Upper lobe of right lung (tissue), 1 donor: Measurements from ENCODE around the gene SIGMAR1. TPM values are rescaled to one million over a fixed set of nuclear protein-coding genes. Genes with fewer than 3 reads are reported as not detected.

ENCODE experiments used
- ATAC-seq: fragments of 200-7000 bp; cut with Tn5 transposase; one replicate; pipeline ENCODE4 v1.9.1; 2020; ENCODE audit warnings: mild to moderate bottlenecking, moderate library complexity
- DNase-seq: peaks from one replicate; pipeline ENCODE4 v3.0.0-alpha.2; 2020
- H3K27ac ChIP-seq: fragments of 200-600 bp; one replicate; pipeline ENCODE4 v1.8.0; 2022
- H3K27me3 ChIP-seq: fragments of 200-600 bp; one replicate; pipeline ENCODE4 v1.8.0; 2022; ENCODE audit warnings: mild to moderate bottlenecking
- H3K36me3 ChIP-seq: fragments of 200-600 bp; one replicate; pipeline ENCODE4 v1.8.0; 2022
- H3K4me1 ChIP-seq: fragments of 200-600 bp; one replicate; pipeline ENCODE4 v1.8.0; 2022
- H3K4me3 ChIP-seq: fragments of 200-600 bp; one replicate; pipeline ENCODE4 v1.8.0; 2022; ENCODE audit warnings: mild to moderate bottlenecking
- H3K9me3 ChIP-seq: fragments of 200-600 bp; one replicate; pipeline ENCODE4 v1.8.0; 2022
- CTCF ChIP-seq: fragments of 200-600 bp; IDR thresholded peaks from one replicate; pipeline ENCODE4 v1.8.0; 2022; ENCODE audit warnings: antibody characterized with exemption
- intact Hi-C: fragments of 100-400 bp; cut with DNase I; formaldehyde crosslinking; loops from one replicate; pipeline ENCODE4 v1.11.0; 2022
- total RNA-seq: library from RNA; stranded (reverse); fragmentation: NEBNext Ultra II Directional; extraction: Animal tissue kit (Norgen Biotek cat#: 25700); gene quantifications from one replicate; pipeline ENCODE4 v1.2.1, GENCODE V29; 2021
- donor health status: DM: no; HTN: yes; CAD: no; lungs with severe emphysema.

SIGMAR1 gene
- total RNA-seq, 1 donor from 2014 or later, result 40.5 TPM

- TF ChIP-seq CTCF, result no peak
- peaks cover 60% of the 10 kb centered on the region for H3K27me3 ChIP-seq
- peaks cover 12% of the 10 kb centered on the region for H3K4me1 ChIP-seq
- intact Hi-C loops, result no loop called here
- H3K27ac ChIP-seq, result no peak within 1 kb of the TSS
- ATAC-seq, result peak; percentile 86
- peak within 1 kb of the TSS; percentile 39 for H3K4me3 ChIP-seq
- H3K36me3 ChIP-seq, result no peaks in the 10 kb centered on the region
- DNase-seq, result peak; percentile 75
- no peaks in the 10 kb centered on the region for H3K9me3 ChIP-seq
Measured at GRCh38 chr9:34628656-34629490, 8.7 kb downstream of the SIGMAR1 start, which contains the start of gene ARID3C. Gene ARID3C (minus strand): TSS chr9:34629066. CDS start chr9:34628014, 1,052 bp downstream.

GRCh38 chr9:34627716-34628655 lies 9.6 kb downstream of the SIGMAR1 start:
- intact Hi-C loops, result no loop called here
- no peak for TF ChIP-seq CTCF
- no peak overlapping the region for H3K4me3 ChIP-seq
- H3K36me3 ChIP-seq, result no peaks in the 10 kb centered on the region
- H3K27ac ChIP-seq, result no peak overlapping the region
- H3K4me1 ChIP-seq, result peaks cover 18% of the 10 kb centered on the region
- DNase-seq (no peak), ATAC-seq (no peak)
- H3K27me3 ChIP-seq, result peaks cover 69% of the 10 kb centered on the region
- no peaks in the 10 kb centered on the region for H3K9me3 ChIP-seq

GRCh38 chr9:34625186-34625486 lies 12.5 kb downstream of the SIGMAR1 start:
- Histone ChIP-seq H3K27me3 (peaks cover 83% of the 10 kb centered on the region), H3K9me3 (no peaks in the 10 kb centered on the region), H3K27ac (no peak overlapping the region), H3K4me1 (peaks cover 18% of the 10 kb centered on the region), H3K36me3 (no peaks in the 10 kb centered on the region), H3K4me3 (no peak overlapping the region)
- DNase-seq, result no peak
- TF ChIP-seq CTCF, result no peak
- intact Hi-C loops, result no loop called here
- no peak for ATAC-seq

DNA sequence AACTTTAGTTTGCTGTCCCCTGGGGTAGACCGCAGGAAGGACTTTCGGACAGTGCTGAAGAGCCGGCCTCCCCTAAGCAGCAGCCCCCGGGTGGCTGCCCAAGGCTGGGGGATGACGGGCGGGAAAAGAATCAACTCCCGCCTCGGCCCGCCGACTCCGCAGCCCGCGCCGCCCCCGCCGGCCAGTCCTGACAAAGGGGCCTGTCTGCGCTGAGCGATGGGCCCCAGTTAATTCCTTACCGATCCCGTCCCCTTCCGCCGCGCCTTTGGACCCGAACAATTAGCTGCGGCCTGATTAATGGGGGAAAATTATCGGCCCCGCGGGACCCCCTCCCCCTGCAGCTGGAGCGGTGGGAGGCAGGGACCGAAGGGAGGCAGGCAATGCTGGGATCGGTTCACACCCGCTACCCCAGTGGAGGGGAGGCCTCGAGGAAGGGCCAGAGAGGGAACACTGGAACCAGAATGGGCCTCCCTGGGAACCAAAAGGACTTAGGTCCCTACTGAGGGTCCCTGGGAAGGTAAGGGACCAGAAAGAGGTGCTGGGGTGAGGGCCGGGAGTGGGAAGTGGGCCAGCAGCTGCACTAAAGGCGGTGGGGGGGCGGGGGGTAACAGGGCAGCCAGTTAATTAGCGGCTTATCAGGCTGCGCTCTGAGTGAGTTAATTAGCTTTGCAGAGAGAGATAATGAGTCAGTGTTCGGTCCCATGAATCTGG lies 13.0 kb downstream of the SIGMAR1 start:
- Histone ChIP-seq H3K36me3 (no peaks in the 10 kb centered on the region), H3K27me3 (peaks cover 79% of the 10 kb centered on the region), H3K4me1 (peaks cover 21% of the 10 kb centered on the region), H3K4me3 (no peak overlapping the region), H3K27ac (no peak overlapping the region), H3K9me3 (no peaks in the 10 kb centered on the region)
- ATAC-seq, result no peak
- no peak for TF ChIP-seq CTCF
- DNase-seq, result no peak
- intact Hi-C loops, result no loop called here

DNA sequence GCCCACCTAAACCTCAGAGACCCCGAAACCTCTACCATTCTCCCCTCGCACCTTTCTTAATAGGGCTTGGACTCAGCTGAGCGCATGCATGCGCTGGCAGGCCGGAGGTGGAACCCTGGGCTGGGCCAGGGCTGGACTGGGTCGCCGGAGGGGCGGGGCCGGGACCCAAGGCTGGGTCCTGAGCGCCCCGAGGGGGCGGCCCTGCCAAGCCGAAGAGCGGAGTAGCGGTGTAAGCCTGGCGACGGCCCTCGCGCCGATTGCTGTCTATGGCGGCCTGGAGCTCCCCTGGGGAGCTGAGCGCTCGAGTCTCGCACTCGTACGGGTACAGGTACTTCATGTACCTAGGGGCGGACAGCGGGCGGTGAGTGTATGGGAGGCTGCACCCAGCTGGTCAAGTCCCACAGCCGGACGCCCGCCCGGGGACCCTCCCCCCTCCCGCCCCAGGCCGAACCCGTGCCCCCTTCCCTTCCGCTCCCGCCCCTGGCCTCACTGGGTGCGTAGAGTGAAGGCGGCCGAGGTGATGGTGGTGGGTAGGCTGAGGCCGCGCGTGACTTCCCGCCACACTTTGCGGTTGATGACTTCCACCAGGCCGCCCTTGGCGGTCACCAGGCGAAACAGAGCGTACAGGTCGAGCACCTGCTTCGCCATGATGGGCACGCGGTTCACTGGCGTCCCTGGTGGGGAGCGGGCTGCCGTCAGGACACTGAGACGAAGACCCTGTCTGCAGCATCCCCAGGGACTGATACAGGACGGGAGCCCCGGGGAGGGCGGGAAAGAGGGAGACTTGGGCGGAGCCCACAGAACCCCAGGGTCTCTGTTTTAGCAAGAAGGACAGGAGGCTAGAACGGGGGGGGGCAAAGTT lies 14.0 kb downstream of the SIGMAR1 start:
- Histone ChIP-seq H3K27ac (no peak overlapping the region), H3K9me3 (no peaks in the 10 kb centered on the region), H3K4me1 (peaks cover 21% of the 10 kb centered on the region), H3K4me3 (no peak overlapping the region), H3K36me3 (peaks cover 4% of the 10 kb centered on the region), H3K27me3 (peaks cover 69% of the 10 kb centered on the region)
- DNase-seq (no peak), ATAC-seq (no peak)
- intact Hi-C loops, result no loop called here
- no peak for TF ChIP-seq CTCF
